ENCODE measurements around the gene GHRL. TPM values are rescaled to one million over a fixed set of nuclear protein-coding genes. Genes with fewer than 3 reads are reported as not detected.

GHRL gene
- total and polyA plus RNA-seq, 2 donors (not counting 3 experiments of a cell fraction or from before 2014, with no cell fraction given): not detected

DNA sequence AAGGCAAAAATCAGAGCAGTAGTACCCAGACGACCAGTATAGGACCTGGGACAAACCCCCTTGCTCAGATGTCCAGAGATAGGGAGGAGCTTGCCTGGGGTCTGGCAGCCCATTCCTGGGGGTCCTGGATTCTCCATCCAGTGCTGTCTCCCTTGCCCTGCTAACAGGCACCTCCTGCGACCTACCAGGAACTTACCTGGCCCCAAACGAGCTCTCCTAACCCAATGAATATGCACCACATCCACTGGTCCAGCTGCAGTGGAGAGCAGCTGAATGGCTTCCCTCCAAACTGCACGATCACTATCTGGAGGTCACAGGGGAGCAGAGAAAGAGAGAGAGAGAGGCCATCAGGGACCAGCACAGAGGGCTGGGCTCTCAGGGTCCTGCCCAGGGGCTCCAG lies 47.3 kb upstream of the GHRL start:
- Histone ChIP-seq H3K9me3 (replicated peaks; ENCODE audit: control insufficient read depth, insufficient read depth, low read length) (no peaks in the 10 kb centered on the region), H3K4me1 (ENCODE audit: control insufficient read depth, extremely low read depth, insufficient read depth, low read length) (no peaks in the 10 kb centered on the region), H3K27me3 (ENCODE audit: control insufficient read depth in 2 of 2, insufficient read depth in 2 of 2, low read length in 2 of 2) (no peaks in the 10 kb centered on the region), H3K36me3 (ENCODE audit: control insufficient read depth in 2 of 2, extremely low read depth in 1 of 2, insufficient read depth in 2 of 2, low read length in 2 of 2) (no peaks in the 10 kb centered on the region), H3K9ac (replicated peaks; ENCODE audit: extremely low read depth, insufficient read depth, low read length) (no peak overlapping the region), H3K4me3 (replicated peaks in 1 of 3; ENCODE audit: insufficient read depth in 1 of 3, low read depth in 1 of 3, low read length in 3 of 3) (no peak overlapping the region), H2AFZ (ENCODE audit: low read depth, low read length) (no peak overlapping the region), H4K20me1 (replicated peaks; ENCODE audit: control insufficient read depth, extremely low read depth, insufficient read depth, low read length) (no peaks in the 10 kb centered on the region), H3K27ac (ENCODE audit: insufficient read depth, low read depth, low read length) (no peak overlapping the region), H3K79me2 (ENCODE audit: control insufficient read depth, insufficient read depth, low read length) (no peaks in the 10 kb centered on the region), H3K4me2 (ENCODE audit: insufficient read depth, low read length) (no peak overlapping the region), H3K9me1 (replicated peaks; ENCODE audit: control insufficient read depth, extremely low read depth, insufficient read depth, low read length) (no peaks in the 10 kb centered on the region)
- POLR2A ChIA-PET: no interaction called here
- CTCF ChIA-PET: interaction anchor here (0.9 to 1.5 kb wide), 3 partner anchors 9 to 398 kb away, joined by 3 to 4 read pairs (median 3); no protein-coding TSS in a partner anchor
- TF ChIP-seq, protein P1, sequence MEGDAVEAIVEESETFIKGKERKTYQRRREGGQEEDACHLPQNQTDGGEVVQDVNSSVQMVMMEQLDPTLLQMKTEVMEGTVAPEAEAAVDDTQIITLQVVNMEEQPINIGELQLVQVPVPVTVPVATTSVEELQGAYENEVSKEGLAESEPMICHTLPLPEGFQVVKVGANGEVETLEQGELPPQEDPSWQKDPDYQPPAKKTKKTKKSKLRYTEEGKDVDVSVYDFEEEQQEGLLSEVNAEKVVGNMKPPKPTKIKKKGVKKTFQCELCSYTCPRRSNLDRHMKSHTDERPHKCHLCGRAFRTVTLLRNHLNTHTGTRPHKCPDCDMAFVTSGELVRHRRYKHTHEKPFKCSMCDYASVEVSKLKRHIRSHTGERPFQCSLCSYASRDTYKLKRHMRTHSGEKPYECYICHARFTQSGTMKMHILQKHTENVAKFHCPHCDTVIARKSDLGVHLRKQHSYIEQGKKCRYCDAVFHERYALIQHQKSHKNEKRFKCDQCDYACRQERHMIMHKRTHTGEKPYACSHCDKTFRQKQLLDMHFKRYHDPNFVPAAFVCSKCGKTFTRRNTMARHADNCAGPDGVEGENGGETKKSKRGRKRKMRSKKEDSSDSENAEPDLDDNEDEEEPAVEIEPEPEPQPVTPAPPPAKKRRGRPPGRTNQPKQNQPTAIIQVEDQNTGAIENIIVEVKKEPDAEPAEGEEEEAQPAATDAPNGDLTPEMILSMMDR (IDR thresholded peaks at IDR 0.05; ENCODE audit: extremely low read depth in 1 of 2, insufficient read depth in 1 of 2, low read depth in 1 of 2, low read length in 2 of 2): no peak
- TF ChIP-seq, protein P2, sequence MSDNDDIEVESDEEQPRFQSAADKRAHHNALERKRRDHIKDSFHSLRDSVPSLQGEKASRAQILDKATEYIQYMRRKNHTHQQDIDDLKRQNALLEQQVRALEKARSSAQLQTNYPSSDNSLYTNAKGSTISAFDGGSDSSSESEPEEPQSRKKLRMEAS (IDR thresholded peaks at IDR 0.05; ENCODE audit: insufficient read depth, insufficient read length): no peak
- TF ChIP-seq POLR2A (IDR thresholded peaks at IDR 0.05; ENCODE audit: low read depth, low read length) (no peak), EZH2 (IDR thresholded peaks at IDR 0.05; ENCODE audit: borderline replicate concordance, low read depth, low read length, severe bottlenecking) (no peak), FOS (IDR thresholded peaks at IDR 0.05; ENCODE audit: borderline replicate concordance, insufficient read depth, low read length) (no peak), MYC (IDR thresholded peaks at IDR 0.05; ENCODE audit: low read depth, low read length) (no peak), JUN (IDR thresholded peaks at IDR 0.05; ENCODE audit: borderline replicate concordance, insufficient read depth, insufficient read length, low read depth) (no peak), GATA2 (IDR thresholded peaks at IDR 0.05; ENCODE audit: insufficient read depth, insufficient read length, low read depth, low read length) (no peak), POLR2AphosphoS5 (IDR thresholded peaks at IDR 0.05; ENCODE audit: insufficient read depth, low read depth, low read length) (no peak)
- DNase-seq (ENCODE audit: low read depth, low spot score): no peak
- dilution Hi-C loops (cut with MboI; ENCODE audit: extremely low pct_ligation_motif_present, low sequenced_read_pairs): no loop called here
- no TSS peak for BruUV-seq (replicated peaks)
- intact Hi-C loops (cut with micrococcal nuclease): no loop called here
- FAIRE-seq: no peak

Data from endothelial cell of umbilical vein (primary cell).